HCT116 (cell line): ENCODE data around the gene MCEE.

Experiments
- JUND ChIP-seq: IDR thresholded peaks from 2 replicates; pipeline ENCODE4 v1.6.1; 2012
- TF ChIP-seq, protein P1 (sequence below), 3 experiments: fragments of 200-600 bp in 1 of 3; sonication (generic) in 1 of 3; IDR thresholded peaks in 2 of 3; conservative IDR thresholded peaks in 1 of 3; 2 replicates each; pipeline ENCODE4 v1.5.1; 2012 to 2017; ENCODE audit warnings: low read depth in 2 of 3, low read length in 2 of 3, antibody characterized with exemption in 1 of 3, borderline replicate concordance in 1 of 3, control low read depth in 1 of 3, mild to moderate bottlenecking in 1 of 3, mixed read lengths in 1 of 3, mixed run types in 1 of 3, moderate library complexity in 1 of 3; ENCODE audit not compliant: insufficient read depth in 1 of 3

DNA sequence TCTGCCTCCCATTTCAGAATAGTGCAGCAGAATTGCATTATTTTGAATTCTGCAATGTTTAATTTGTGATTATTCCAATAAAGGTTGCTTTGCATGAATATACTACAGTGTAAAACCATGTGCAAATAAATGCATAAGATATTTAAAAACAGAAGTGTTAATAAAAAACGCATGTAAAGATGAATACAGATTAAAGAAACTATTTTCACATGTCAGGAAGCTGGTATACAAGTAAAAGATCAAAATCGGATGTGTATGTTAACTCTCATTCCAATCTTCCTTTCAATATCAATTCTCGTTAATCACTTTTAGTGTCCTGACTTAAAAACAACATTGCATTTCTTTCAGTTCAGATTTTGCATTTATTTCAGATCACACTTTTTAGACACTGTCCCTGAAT lies 3.1 kb downstream of the MCEE start:
- TF ChIP-seq, protein P1, sequence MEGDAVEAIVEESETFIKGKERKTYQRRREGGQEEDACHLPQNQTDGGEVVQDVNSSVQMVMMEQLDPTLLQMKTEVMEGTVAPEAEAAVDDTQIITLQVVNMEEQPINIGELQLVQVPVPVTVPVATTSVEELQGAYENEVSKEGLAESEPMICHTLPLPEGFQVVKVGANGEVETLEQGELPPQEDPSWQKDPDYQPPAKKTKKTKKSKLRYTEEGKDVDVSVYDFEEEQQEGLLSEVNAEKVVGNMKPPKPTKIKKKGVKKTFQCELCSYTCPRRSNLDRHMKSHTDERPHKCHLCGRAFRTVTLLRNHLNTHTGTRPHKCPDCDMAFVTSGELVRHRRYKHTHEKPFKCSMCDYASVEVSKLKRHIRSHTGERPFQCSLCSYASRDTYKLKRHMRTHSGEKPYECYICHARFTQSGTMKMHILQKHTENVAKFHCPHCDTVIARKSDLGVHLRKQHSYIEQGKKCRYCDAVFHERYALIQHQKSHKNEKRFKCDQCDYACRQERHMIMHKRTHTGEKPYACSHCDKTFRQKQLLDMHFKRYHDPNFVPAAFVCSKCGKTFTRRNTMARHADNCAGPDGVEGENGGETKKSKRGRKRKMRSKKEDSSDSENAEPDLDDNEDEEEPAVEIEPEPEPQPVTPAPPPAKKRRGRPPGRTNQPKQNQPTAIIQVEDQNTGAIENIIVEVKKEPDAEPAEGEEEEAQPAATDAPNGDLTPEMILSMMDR (IDR thresholded peaks at IDR 0.05 in 2 of 3, conservative IDR thresholded peaks at IDR 0.05 in 1 of 3; ENCODE audit: borderline replicate concordance in 1 of 3, insufficient read depth in 1 of 3, low read depth in 2 of 3, low read length in 2 of 3): no peak
- TF ChIP-seq JUND: no peak
